ENCODE data around the gene CDC34.
A peak's percentile ranks its signal among the peaks of the same experiment; 100 is the strongest.
"Not testable (repeated sequence)": the region's sequence is repeated elsewhere in the genome, so short reads cannot be mapped to it uniquely, and the experiment has no call there.

The CDC34 gene

GRCh38 chr19:585146-585545 is 53.6 kb downstream of the CDC34 start:
- not testable (repeated sequence) for H3K4me1 ChIP-seq (ENCODE audit: insufficient read depth, low read length); H3K9me3 ChIP-seq (ENCODE audit: control insufficient read depth, insufficient read depth, low read length); H3K9ac ChIP-seq (ENCODE audit: low read depth, low read length); H3K36me3 ChIP-seq (ENCODE audit: insufficient read depth, low read length)

GRCh38 chr19:585551-586110 is 54.1 kb downstream of the CDC34 start:
- Histone ChIP-seq H3K9ac (ENCODE audit: low read depth, low read length) (no peak overlapping the region), H3K36me3 (ENCODE audit: insufficient read depth, low read length) (peaks cover 3% of the 10 kb centered on the region; the same call in 1 of the 2 replicates), H3K4me1 (ENCODE audit: insufficient read depth, low read length) (peaks cover 3% of the 10 kb centered on the region; the same call in 1 of the 2 replicates), H3K9me3 (ENCODE audit: control insufficient read depth, insufficient read depth, low read length) (no peaks in the 10 kb centered on the region)

GRCh38 chr19:588093-588740 is 56.7 kb downstream of the CDC34 start:
- no peaks in the 10 kb centered on the region for H3K36me3 ChIP-seq (ENCODE audit: insufficient read depth, low read length)
- no peaks in the 10 kb centered on the region for H3K9me3 ChIP-seq (ENCODE audit: control insufficient read depth, insufficient read depth, low read length)
- peak overlapping the region; percentile 28; the same call in 1 of the 2 replicates for H3K9ac ChIP-seq (ENCODE audit: low read depth, low read length)
- peaks cover 3% of the 10 kb centered on the region; the same call in 1 of the 2 replicates for H3K4me1 ChIP-seq (ENCODE audit: insufficient read depth, low read length)

- H3K9me3 ChIP-seq (ENCODE audit: control insufficient read depth, insufficient read depth, low read length): no peaks in the 10 kb centered on the region
- no peaks in the 10 kb centered on the region for H3K36me3 ChIP-seq (ENCODE audit: insufficient read depth, low read length)
- H3K4me1 ChIP-seq (ENCODE audit: insufficient read depth, low read length): peaks cover 3% of the 10 kb centered on the region; the same call in 1 of the 2 replicates
- H3K9ac ChIP-seq (ENCODE audit: low read depth, low read length): peak overlapping the region; percentile 58; the same call in 1 of the 2 replicates
Measured at GRCh38 chr19:588741-589692, 57.5 kb downstream of the CDC34 start.

- H3K36me3 ChIP-seq (ENCODE audit: insufficient read depth, low read length): no peaks in the 10 kb centered on the region
- H3K9me3 ChIP-seq (ENCODE audit: control insufficient read depth, insufficient read depth, low read length): no peaks in the 10 kb centered on the region
- H3K4me1 ChIP-seq (ENCODE audit: insufficient read depth, low read length): peaks cover 3% of the 10 kb centered on the region; the same call in 1 of the 2 replicates
- peak within 1 kb of the TSS; percentile 58; the same call in 1 of the 2 replicates for H3K9ac ChIP-seq (ENCODE audit: low read depth, low read length)
Measured at GRCh38 chr19:589693-590395, 58.3 kb downstream of the CDC34 start, which contains the start of gene HCN2. HCN2 (plus strand) TSS chr19:589881; CDS start chr19:589946, 65 bp downstream.

GRCh38 chr19:590396-590745 is 58.8 kb downstream of the CDC34 start:
- peak overlapping the region; percentile 15; the same call in 1 of the 2 replicates for H3K9ac ChIP-seq (ENCODE audit: low read depth, low read length)
- H3K4me1 ChIP-seq (ENCODE audit: insufficient read depth, low read length): peaks cover 3% of the 10 kb centered on the region; the same call in 1 of the 2 replicates
- H3K36me3 ChIP-seq (ENCODE audit: insufficient read depth, low read length): no peaks in the 10 kb centered on the region
- H3K9me3 ChIP-seq (ENCODE audit: control insufficient read depth, insufficient read depth, low read length): no peaks in the 10 kb centered on the region

- Histone ChIP-seq H3K9ac (ENCODE audit: low read depth, low read length) (no peak overlapping the region; the same call in 1 of the 2 replicates), H3K4me1 (ENCODE audit: insufficient read depth, low read length) (peaks cover 3% of the 10 kb centered on the region; the same call in 1 of the 2 replicates), H3K9me3 (ENCODE audit: control insufficient read depth, insufficient read depth, low read length) (no peaks in the 10 kb centered on the region), H3K36me3 (ENCODE audit: insufficient read depth, low read length) (no peaks in the 10 kb centered on the region)
Measured at GRCh38 chr19:590750-591098, 59.2 kb downstream of the CDC34 start.

- H3K9ac ChIP-seq (ENCODE audit: low read depth, low read length): no peak overlapping the region; the same call in 1 of the 2 replicates
- H3K4me1 ChIP-seq (ENCODE audit: insufficient read depth, low read length): peaks cover 3% of the 10 kb centered on the region; the same call in 1 of the 2 replicates
- H3K9me3 ChIP-seq (ENCODE audit: control insufficient read depth, insufficient read depth, low read length): no peaks in the 10 kb centered on the region
Measured at GRCh38 chr19:591099-591958, 59.8 kb downstream of the CDC34 start.

More at GRCh38 chr19:591099-591958, 59.8 kb downstream of the CDC34 start:
- no peaks in the 10 kb centered on the region for H3K36me3 ChIP-seq (ENCODE audit: insufficient read depth, low read length)

Measured in ES-I3 (cell line).